Mucosa of stomach (tissue), 1 donor: ENCODE data around the gene TDP1.

Experiments used
- H3K27me3 ChIP-seq: one replicate; pipeline ENCODE4 v1.7.0; 2013; ENCODE audit warnings: mild to moderate bottlenecking, low read length; ENCODE audit not compliant: control insufficient read depth, insufficient read depth
- H3K36me3 ChIP-seq: one replicate; pipeline ENCODE4 v1.7.0; 2013; ENCODE audit warnings: low read length; ENCODE audit not compliant: control insufficient read depth, insufficient read depth
- H3K4me1 ChIP-seq: one replicate; pipeline ENCODE4 v1.7.0; 2013; ENCODE audit warnings: mild to moderate bottlenecking, low read length; ENCODE audit not compliant: control insufficient read depth, insufficient read depth
- H3K4me3 ChIP-seq: one replicate; pipeline ENCODE4 v1.7.0; 2013; ENCODE audit warnings: low read length
- H3K9ac ChIP-seq: one replicate; pipeline ENCODE4 v1.7.0; 2013; ENCODE audit warnings: mild to moderate bottlenecking, low read length, moderate library complexity
- H3K9me3 ChIP-seq: one replicate; pipeline ENCODE4 v1.7.0; 2013; ENCODE audit warnings: mild to moderate bottlenecking, low read length, moderate library complexity; ENCODE audit not compliant: control insufficient read depth
- donor health status: Pancreatic carcinoma.

TDP1 gene

GRCh38 chr14:89954070-89955021, 1.4 kb upstream of the TDP1 start, which contains the start of gene EFCAB11:
TSS of gene EFCAB11 (minus strand) at chr14:89954730. CDS start at chr14:89954660, 70 bp downstream.
- H3K4me1 ChIP-seq, result peaks cover 14% of the 10 kb centered on the region
- H3K27me3 ChIP-seq, result no peaks in the 10 kb centered on the region
- peak within 1 kb of the TSS; percentile 77 for H3K9ac ChIP-seq
- no peaks in the 10 kb centered on the region for H3K9me3 ChIP-seq
- peak within 1 kb of the TSS; percentile 76 for H3K4me3 ChIP-seq
- no peaks in the 10 kb centered on the region for H3K36me3 ChIP-seq

GRCh38 chr14:89955022-89955744, 544 bp upstream of the TDP1 start:
- Histone ChIP-seq H3K9ac (peak overlapping the region; percentile 77), H3K4me1 (peaks cover 14% of the 10 kb centered on the region), H3K9me3 (no peaks in the 10 kb centered on the region), H3K36me3 (no peaks in the 10 kb centered on the region), H3K4me3 (peak overlapping the region; percentile 76), H3K27me3 (no peaks in the 10 kb centered on the region)

DNA sequence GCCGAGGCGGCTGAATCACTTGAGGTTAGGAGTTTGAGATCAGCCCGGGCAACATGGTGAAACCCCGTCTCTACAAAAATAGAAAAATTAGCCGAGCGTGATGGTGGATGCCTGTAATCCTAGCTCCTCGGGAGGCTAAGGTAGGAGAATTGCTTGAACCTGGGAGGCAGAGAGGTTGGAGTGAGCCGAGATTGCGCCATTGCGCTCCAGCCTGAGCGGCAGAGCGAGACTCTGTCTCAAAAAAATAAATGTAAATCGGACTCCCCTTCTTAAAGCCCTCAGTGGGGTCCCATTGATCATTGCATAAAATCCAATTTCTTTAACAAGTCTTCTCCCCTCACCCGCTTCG, 908 bp downstream of the TDP1 start:
- no peaks in the 10 kb centered on the region for H3K36me3 ChIP-seq
- H3K9ac ChIP-seq, result peak overlapping the region; percentile 77
- peak overlapping the region; percentile 76 for H3K4me3 ChIP-seq
- H3K4me1 ChIP-seq, result peaks cover 14% of the 10 kb centered on the region
- no peaks in the 10 kb centered on the region for H3K9me3 ChIP-seq
- no peaks in the 10 kb centered on the region for H3K27me3 ChIP-seq

GRCh38 chr14:89957376-89957775, 1.6 kb downstream of the TDP1 start:
- H3K36me3 ChIP-seq, result no peaks in the 10 kb centered on the region
- H3K4me1 ChIP-seq, result peaks cover 14% of the 10 kb centered on the region
- no peaks in the 10 kb centered on the region for H3K9me3 ChIP-seq
- H3K4me3 ChIP-seq, result no peak overlapping the region
- H3K27me3 ChIP-seq, result no peaks in the 10 kb centered on the region
- H3K9ac ChIP-seq, result no peak overlapping the region

GRCh38 chr14:89957791-89958190, 2.1 kb downstream of the TDP1 start:
- Histone ChIP-seq H3K36me3 (no peaks in the 10 kb centered on the region), H3K4me1 (peaks cover 14% of the 10 kb centered on the region), H3K27me3 (no peaks in the 10 kb centered on the region), H3K9me3 (no peaks in the 10 kb centered on the region), H3K4me3 (no peak overlapping the region), H3K9ac (no peak overlapping the region)

GRCh38 chr14:89958966-89959365, 3.2 kb downstream of the TDP1 start:
- no peak overlapping the region for H3K4me3 ChIP-seq
- no peak overlapping the region for H3K9ac ChIP-seq

GRCh38 chr14:89959853-89960445, 4.2 kb downstream of the TDP1 start:
- Histone ChIP-seq H3K36me3 (no peaks in the 10 kb centered on the region), H3K9me3 (no peaks in the 10 kb centered on the region), H3K4me1 (peaks cover 14% of the 10 kb centered on the region), H3K9ac (no peak overlapping the region), H3K4me3 (no peak overlapping the region), H3K27me3 (no peaks in the 10 kb centered on the region)

More at GRCh38 chr14:89958966-89959365, 3.2 kb downstream of the TDP1 start:
- Histone ChIP-seq H3K4me1 (peaks cover 14% of the 10 kb centered on the region), H3K9me3 (no peaks in the 10 kb centered on the region), H3K27me3 (no peaks in the 10 kb centered on the region), H3K36me3 (no peaks in the 10 kb centered on the region)

GRCh38 chr14:89960914-89961313, 5.2 kb downstream of the TDP1 start:
- Histone ChIP-seq H3K4me1 (peaks cover 14% of the 10 kb centered on the region), H3K4me3 (no peak overlapping the region), H3K9ac (no peak overlapping the region), H3K36me3 (no peaks in the 10 kb centered on the region), H3K27me3 (no peaks in the 10 kb centered on the region), H3K9me3 (no peaks in the 10 kb centered on the region)

GRCh38 chr14:89963288-89963978, 7.7 kb downstream of the TDP1 start:
- H3K36me3 ChIP-seq, result peaks cover 4% of the 10 kb centered on the region
- no peaks in the 10 kb centered on the region for H3K27me3 ChIP-seq
- no peak overlapping the region for H3K4me3 ChIP-seq
- no peaks in the 10 kb centered on the region for H3K4me1 ChIP-seq
- H3K9me3 ChIP-seq, result no peaks in the 10 kb centered on the region
- no peak overlapping the region for H3K9ac ChIP-seq

DNA sequence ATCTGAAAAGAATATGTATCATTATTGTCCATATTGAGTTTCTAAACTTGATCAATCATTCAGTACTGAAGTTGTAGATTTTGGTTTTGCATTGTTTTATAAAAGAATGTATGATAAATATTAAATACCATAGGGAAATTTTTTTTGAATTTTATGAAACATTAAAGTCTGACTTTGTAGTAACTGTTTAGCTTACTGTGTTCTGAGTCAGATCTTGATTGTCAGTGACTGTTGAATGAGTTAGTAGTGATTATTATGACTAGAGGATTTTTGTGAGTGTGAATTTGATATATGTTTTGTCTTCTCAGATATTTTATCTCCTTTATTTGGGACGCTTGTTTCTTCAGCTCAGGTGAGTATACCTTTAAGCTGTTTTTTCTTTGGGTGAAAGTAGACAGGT, 10.1 kb downstream of the TDP1 start:
- no peak overlapping the region for H3K9ac ChIP-seq
- H3K4me1 ChIP-seq, result no peaks in the 10 kb centered on the region
- H3K4me3 ChIP-seq, result no peak overlapping the region
- no peaks in the 10 kb centered on the region for H3K27me3 ChIP-seq
- no peaks in the 10 kb centered on the region for H3K9me3 ChIP-seq
- peaks cover 4% of the 10 kb centered on the region for H3K36me3 ChIP-seq

- H3K4me1 ChIP-seq, result no peaks in the 10 kb centered on the region
- no peaks in the 10 kb centered on the region for H3K9me3 ChIP-seq
- H3K4me3 ChIP-seq, result no peak overlapping the region
- no peak overlapping the region for H3K9ac ChIP-seq
- no peaks in the 10 kb centered on the region for H3K27me3 ChIP-seq
- no peaks in the 10 kb centered on the region for H3K36me3 ChIP-seq
These were observed 17.6 kb downstream of the TDP1 start for GRCh38 chr14:89973234-89973823.
